GM12875 (cell line): ENCODE measurements around the gene ELOVL5.

Experiments used
- H3K4me3 ChIP-seq: one replicate; pipeline ENCODE4 v1.5.1; 2011; ENCODE audit warnings: low read depth, low read length, control low read depth
- CTCF ChIP-seq: IDR thresholded peaks from 2 replicates; pipeline ENCODE4 v1.5.1; 2011; ENCODE audit warnings: low read depth, mild to moderate bottlenecking, control low read depth, inconsistent platforms, low read length, moderate library complexity, borderline replicate concordance; ENCODE audit not compliant: insufficient read depth

ELOVL5 gene

GRCh38 chr6:53330137-53330536 is 18.6 kb downstream of the ELOVL5 start:
- no peak overlapping the region for H3K4me3 ChIP-seq
- TF ChIP-seq CTCF, result no peak

DNA sequence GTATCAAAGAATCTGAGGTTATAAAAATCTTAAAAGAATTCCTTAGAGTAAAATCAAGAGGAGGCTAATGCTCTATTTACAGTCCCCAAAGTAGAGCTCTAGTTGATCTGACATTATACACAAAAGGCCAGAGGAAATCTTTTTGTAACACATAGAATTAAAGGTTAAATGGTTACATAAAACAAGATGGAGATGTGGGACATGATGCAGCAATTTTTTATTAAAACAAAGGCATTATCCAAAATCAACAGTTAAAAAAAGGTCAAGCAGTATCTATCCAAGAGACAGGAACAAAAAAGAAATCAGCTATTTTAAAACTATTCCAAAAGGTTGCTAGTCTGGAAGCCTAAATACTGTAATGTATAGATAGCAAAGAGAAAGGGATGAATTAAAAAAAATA is 20.4 kb downstream of the ELOVL5 start:
- TF ChIP-seq CTCF, result no peak

GRCh38 chr6:53327017-53327395 is 21.7 kb downstream of the ELOVL5 start:
- TF ChIP-seq CTCF, result no peak
- H3K4me3 ChIP-seq, result no peak overlapping the region

More for the DNA sequence above, 20.4 kb downstream of the ELOVL5 start:
- no peak overlapping the region for H3K4me3 ChIP-seq

GRCh38 chr6:53326372-53327016 is 22.3 kb downstream of the ELOVL5 start:
- H3K4me3 ChIP-seq, result no peak overlapping the region
- TF ChIP-seq CTCF, result no peak

GRCh38 chr6:53325785-53326184 is 23.0 kb downstream of the ELOVL5 start:
- H3K4me3 ChIP-seq, result no peak overlapping the region
- TF ChIP-seq CTCF, result no peak

- TF ChIP-seq CTCF, result no peak
Measured at GRCh38 chr6:53322188-53323029, 26.3 kb downstream of the ELOVL5 start.

DNA sequence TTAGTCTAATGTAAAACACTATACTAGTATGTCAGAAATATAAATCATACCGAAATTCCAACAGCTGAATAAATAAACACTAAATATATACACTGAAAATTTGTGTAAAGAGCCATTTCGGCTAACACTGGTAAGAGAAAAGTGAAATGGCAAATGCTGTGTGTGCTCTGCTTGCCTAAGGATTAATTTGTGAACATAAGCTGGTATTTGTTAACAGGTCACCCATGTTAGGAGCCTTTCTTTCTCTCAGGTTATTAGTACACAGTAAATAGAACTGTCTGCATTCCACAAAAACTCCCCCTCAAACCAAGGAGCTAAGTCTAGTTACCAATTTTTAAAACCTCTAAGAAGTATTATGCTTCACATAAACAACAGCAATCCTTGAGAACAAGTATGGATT is 27.0 kb downstream of the ELOVL5 start:
- no peak for TF ChIP-seq CTCF
- no peak overlapping the region for H3K4me3 ChIP-seq

More at GRCh38 chr6:53322188-53323029, 26.3 kb downstream of the ELOVL5 start:
- H3K4me3 ChIP-seq, result no peak overlapping the region
